Central memory CD4-positive, alpha-beta T cell (primary cell): ENCODE measurements around the gene HCLS1.
A peak's percentile ranks its signal among the peaks of the same experiment; 100 is the strongest.
"Not testable (repeated sequence)": the region's sequence is repeated elsewhere in the genome, so short reads cannot be mapped to it uniquely, and the experiment has no call there.

Experiments
- DNase-seq: peaks from one replicate; pipeline ENCODE4 v3.0.0; 2022

The HCLS1 gene

DNA sequence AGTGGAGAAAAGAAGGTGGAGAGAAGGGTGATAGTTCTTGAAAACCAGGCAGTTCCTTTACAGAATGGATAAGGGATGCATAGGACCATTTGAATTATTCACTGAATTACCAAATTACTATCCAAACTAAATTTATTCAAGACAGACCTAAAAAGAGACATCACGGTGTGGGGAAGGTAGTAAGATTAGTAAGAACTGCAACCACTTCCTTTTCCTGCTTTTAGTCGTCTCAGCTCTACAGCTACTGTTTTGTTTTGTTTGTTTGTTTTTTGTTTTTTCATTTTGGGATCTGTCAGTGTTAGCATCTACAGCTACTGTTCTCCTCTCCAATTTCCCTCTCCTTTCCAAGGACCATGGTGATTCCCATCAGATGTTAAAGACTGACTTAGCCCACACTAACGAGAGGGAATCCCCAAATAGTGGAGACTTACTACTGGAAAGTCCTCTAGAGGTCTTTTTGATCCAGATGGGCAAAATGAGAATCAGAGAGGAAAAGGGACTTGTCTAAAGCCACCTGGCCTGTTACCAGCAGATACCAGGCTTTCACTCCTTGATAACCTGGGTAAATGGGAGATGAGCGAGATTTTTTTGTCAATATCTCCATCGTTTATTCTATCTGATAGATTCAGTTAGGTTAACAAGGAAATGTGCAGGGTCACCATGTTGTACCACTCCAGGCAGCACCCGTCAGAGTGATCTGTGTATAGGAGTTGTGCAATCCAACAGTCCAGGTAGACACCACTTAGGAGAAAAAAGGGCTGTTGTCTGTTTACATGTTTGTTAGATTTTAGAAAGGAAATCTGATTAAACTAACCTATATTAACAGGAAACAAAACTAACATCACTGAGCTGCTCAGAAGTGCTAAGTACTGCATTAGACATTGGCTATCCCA, 6.0 kb downstream of the HCLS1 start:
- DNase-seq = peak; percentile 9

DNA sequence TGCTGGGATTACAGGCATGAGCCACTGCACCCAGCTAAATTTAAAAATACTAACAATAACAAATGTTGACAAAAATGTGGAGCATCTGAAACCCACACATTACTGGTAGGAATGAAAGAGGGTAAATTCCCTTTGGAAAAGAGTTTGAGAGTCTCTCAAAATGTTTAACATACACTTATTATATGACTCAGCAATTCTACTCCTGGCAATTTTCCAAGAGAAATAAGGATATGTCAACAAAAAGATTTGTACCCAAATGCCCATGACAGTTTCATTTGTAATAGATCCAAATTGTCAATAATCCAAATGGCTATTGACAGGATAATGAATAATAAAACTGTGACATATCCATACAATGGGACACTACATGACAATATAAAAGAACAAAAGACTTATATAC, 9.0 kb downstream of the HCLS1 start:
- DNase-seq = no peak

DNA sequence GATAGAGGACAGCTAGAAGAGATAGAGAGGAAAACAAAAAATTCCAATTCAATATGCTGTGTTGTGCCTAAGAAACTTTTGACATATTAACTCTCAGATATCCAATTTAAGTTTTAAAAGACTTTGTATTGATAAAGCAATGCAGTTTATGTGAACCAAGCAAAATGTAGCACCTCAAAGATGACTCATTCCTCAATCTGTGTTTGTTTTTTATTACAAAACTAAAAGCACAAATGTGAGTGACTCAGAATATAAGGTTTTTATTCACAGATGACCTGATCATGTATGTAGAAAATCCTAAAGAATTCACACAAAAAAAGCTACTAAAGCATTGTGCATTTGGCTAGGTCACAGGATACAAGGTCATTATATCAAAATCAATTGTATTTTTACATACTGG, 11.1 kb downstream of the HCLS1 start:
- DNase-seq = no peak

DNA sequence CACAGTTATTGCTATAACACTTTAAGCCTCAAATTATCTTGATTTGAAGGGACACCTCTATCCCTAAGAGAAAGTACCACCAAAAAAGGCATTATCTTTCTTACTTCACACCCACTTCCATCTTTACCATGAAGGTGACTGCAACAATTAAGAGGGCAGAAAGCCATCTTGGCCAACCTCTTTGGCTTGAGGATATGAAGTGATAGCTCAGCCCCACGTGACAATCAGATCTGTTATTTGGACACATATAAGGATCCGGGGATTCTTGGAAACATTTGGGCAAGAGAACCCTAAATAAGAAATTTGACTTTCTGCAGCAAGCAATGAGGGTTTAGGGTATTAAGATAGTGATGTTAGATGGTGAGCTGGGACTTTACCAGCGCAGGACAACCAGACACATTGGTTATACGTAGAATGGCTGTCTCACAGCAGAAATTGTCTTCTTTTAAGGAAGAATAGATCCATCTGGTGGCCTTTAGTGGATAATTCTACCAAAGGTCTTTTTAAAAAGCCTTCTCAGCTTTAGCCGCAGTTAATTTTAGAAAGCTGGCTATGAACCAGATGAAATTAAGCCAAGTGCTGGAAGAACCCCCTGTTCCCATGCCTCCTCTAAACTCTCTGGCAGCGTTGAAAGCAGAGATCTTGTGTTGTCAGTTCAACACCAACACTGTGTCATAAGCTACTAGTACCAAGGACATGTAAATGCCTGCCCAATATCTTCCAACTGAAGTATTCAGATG, 12.3 kb downstream of the HCLS1 start:
- no peak for DNase-seq

DNA sequence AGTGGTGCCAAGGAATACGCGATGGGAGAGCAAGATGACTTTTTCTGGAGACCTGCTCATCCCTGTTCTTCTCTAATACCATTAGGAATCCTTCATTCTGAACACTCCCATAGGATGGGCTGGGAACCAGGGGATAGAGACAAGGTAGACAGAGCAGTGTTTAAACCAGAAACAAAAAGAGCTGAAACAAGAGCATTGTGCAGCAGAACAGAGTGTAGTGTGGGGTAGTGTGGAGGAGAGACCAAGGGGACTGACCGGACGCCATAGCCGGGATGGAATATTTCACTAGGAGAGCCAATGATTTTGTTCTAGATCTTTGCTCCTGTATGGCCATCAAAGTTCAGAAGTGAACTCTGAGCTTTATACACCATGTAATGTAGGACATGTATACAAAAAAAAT, 15.6 kb downstream of the HCLS1 start:
- DNase-seq = no peak

DNA sequence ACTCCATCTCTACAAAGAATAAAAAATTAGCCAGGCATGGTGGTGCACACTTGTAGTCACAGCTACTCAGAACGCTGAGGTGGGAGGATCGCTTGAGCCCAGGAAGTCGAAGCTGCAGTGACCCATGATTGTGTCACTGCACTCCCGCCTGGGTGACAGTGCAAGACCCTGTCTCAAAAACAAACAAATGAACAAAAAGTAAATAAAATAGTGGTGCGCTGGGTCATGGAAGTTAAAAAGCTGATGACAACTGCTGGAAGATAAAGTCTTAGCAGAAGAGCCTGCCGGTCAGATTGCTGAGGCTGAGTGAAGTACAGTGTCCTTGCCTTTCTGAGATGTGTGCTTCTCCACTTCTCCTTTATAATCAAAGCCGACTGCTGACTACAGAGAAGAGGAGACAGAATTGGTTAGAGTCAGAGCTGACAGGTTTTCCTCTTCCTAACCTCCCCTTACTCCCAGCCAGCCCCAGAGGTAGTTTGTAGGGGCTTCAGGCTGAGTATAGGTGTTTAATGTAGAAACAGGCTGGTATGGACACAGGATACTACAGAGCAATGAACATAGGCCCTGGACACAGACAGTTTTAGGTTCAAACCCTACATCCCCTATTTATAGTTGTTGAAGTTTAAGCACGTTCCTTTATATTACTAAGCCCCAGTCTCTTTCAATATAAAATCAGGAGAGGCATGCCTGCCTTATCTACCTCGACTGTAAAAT, 17.9 kb downstream of the HCLS1 start:
- DNase-seq = no peak

DNA sequence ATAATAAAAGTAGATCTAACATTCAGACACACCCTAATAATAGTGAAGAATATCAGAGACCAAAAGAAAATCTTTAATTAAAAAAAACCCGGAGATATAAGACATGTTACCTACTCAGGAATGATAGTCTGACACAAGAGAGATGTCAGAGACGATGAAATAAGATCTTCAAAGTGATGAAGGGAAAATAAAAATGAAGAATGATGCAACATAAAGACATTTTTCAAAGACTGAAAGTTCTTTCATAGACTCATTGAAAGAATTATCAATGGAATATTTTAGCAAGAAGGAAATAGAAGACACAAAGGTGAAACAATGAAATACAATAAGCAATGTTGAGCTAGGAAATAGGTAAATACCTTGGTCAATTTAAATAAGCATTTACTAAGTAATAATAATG, 19.6 kb downstream of the HCLS1 start:
- DNase-seq = no peak

DNA sequence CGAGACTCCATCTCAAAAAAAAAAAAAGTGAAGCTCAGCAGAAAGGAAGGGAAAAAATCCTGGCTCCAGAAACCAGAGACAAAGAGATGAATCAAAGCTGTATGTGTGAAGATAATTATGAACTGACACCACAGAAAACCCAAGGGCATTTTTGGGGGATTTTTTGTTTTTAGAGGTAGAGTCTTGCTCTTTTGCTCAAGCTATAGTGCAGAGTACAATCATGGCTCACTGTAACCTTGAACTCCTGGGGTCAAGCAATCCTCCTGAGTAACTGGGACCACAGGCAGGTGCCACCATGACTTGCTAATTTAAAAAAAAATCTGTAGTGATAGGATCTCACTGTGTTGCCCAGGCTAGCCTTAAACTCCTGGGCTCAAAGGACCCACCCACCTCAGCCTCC, 22.8 kb downstream of the HCLS1 start:
- DNase-seq = no peak

DNA sequence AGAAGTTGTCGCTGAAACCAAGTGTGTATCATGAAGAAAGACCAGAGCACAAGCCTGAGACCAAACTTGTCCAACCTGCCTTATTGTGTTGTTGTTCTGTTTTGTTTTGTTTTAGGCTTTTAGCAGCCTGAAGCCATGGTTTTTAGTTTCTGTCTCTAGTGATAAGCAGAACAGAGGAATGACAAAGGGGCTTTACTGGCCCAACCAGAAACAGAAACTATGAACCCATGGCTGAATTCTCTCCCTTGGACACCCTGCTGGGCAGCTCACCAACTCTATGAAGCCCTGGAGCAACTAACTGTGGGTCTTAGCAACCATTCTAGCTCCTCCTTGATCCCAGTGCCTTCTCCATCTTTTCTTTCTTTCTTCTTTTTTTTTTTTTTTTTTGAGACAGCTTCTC, 30.3 kb downstream of the HCLS1 start:
- DNase-seq = no peak

DNA sequence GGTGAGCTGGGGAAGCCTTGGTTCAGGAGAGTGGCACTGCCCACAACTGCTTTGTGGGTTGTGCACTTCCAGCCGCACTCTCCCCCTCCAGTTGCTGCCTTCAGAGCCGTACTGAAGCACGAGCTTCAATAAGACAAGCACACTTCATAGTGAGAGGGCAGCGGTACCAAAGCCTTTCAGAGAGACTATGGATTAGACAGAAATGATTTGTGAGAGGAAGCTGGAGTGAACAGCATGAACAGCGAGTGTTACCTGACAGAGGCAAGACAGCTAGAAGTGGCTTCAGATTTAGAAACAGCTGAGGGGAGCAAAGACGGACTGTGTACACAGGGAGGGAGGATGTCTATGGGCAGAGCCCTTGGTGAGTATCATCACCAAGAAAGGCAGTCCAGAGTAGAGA, 31.1 kb downstream of the HCLS1 start:
- no peak for DNase-seq

DNA sequence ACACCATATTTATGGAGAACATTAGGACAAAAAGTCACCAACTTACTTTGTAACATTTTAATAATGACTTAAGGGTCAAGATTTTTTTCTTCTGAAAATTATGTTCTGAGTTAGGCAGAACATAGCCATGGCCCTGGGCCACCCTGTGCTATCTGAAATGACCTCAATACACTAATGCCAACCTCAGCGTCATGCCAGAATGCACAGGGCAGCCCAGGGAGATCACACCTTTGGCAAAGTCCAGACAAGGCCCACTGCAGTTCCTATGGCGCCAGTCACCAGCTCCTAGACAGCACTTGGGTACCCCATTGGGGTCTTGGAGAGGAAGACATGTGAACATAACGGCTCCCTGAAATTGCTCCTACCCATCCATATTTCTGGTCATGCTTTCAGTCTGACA, 33.1 kb downstream of the HCLS1 start:
- DNase-seq = no peak

DNA sequence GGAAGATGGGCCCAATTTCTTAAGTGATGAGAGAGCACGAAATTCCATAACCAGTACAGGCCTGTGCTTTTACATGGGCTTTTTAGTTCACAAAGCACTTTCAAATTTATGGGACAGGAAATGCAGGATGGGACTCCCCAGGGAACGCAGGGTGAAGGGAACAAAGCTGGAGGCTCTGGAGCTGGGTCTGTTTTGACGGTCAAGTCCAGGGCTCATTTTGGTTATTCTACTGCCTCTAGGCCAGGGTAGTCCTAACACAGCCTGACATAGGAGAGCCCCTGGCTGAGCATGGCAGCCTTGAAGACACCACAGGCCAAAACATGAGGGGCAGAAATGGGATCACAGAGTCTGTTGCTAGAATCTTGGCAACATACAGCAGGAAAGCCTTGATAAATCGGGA, 33.5 kb downstream of the HCLS1 start:
- no peak for DNase-seq

DNA sequence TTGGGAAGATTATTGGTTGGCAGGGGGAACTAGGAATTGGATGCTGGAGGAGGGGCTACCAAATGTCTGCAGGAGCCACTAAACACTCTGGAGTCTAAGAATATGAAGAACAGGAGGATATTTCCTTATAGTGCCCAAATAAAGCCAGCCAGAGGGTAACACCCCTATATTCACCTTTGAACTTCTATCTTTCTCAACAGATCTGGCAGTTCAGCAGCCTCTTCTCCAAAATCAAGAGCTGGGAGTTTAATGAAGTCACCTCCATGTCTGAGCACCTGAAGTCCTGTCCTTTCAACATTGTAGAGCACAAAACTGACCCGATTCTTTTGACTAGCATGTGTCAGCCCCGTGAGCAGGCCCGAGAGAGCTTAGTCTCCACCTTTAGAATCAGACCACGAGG, 34.2 kb downstream of the HCLS1 start:
- no peak for DNase-seq

DNA sequence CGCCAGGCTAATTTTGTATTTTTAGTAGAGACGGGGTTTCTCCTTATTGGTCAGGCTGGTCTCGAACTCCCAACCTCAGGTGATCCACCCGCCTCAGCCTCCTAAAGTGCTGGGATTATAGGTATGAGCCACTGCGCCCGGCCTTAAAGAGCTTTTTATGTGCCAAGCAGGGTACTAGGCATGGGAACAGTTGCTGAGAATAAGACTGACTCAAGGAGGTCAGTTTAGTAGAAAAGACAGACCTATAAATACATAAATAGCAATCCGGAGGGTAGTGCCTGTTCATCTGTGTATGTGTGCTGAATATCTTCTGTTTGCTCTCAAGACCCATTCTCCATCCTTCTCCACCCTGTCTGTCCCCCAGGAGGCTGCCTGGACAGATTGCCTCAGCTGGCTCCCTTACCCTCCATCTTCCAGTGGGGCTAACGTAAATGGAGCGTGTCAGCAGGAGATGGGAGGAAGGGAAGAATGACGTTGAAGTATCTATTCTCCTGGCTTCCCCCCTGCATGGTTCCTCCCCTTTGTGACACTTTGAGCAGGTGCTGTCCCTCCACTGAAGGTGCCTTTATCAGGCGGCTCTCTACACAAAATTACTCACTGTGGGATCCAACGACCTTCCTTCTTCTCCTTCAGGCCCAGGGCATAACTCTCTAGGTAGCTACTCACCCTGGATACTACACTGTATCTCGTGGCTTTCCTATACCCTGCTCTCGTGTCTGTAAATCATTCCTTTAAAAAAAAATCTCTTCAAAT, 36.4 kb downstream of the HCLS1 start:
- DNase-seq = no peak

DNA sequence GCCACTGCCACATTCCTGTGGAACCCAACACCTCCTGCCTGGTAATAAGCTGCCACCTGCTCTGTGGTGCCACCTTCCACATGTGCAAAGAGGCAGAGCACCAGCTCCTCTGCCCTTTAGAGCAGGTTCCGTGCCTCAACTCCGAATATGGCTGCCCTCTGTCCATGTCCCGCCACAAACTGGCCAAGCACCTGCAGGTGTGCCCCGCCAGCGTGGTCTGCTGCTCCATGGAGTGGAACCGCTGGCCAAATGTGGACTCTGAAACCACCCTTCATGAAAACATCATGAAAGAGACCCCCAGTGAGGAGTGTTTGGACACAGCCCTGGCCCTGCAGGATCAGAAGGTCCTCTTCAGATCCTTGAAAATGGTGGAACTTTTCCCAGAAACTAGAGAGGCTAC, 39.2 kb downstream of the HCLS1 start:
- no peak for DNase-seq

DNA sequence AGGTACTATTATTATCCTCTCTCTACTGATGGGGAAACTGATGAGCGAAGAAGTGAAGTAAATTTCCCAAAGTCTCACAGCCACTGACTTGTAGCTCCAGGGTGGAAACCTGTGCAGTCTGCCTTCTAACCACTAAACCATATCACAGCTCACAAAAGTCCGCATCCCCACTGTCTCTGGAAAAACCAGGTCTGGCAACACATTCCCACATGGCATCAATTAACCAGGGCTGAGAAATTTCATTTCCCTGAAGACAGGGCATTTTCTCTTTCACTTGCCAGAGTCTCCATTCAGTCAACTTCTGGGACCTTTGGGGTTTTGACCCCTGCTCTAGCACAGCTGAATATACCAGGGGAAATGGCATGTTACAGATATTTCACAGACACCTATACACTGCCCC, 41.0 kb downstream of the HCLS1 start:
- no peak for DNase-seq

DNA sequence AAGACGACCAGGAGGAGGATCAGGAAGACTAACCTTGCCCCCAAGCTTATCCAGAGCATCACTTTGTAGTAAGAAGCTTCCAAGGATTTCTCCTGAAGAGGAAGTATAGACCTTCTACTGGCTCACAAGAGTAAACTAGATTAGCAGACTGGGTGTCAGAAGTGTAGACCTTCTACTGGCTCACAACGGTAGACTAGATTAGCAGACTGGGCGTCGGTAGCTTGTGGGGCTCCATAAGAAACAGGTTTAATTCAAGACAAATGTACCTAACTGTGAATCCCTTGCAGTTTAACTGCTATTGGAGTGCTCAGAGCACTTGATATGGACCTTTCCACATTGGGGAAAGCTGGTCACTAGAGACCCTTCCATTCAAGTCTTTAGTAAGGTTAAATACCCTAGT, 54.6 kb downstream of the HCLS1 start:
- DNase-seq = no peak

DNA sequence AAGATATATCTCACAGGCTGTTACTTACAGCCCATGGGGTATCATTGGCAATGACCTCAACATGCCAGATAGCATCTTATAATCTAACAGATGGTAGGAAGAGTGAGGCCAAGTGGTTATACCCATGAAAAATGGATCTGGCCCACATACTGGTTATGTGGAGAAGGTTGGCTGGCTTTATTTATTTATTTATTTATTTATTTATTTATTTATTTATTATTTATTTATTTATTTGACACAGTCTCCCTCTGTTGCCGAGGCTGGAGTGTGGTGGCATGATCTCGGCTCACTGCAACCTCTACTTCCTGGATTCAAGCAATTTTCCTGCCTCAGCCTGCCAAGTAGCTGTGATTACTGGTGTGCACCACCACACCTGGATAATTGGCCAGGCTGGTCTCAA, 55.9 kb downstream of the HCLS1 start:
- no peak for DNase-seq

DNA sequence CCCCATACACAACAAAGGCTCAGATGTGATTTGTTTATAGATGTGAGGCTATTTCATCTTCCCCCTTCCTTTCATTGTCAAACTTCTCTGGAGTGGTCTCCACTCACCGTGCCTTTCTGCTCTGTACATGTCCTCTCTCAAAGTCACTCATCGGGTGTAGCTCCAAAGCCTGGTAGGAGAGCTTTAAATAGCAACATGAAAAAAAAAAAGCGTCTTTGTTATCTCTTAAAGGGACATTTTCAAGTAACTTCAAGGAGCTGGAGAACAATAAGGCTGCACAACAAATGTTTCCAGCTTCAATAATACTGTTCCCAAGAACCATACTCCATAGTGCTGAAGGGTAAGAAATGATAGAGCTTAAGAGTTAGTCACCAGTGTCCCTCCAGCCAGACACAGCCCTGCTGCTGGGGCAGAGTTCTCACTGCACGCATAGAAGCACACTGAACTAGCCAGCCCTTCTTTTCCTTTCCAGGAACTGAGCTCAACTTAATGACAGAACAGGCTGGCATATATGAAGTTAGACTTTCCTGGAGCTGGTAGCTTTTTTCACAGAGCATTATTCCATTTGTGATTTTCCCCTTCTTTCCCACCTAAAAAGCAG, 59.4 kb downstream of the HCLS1 start:
- no peak for DNase-seq

DNA sequence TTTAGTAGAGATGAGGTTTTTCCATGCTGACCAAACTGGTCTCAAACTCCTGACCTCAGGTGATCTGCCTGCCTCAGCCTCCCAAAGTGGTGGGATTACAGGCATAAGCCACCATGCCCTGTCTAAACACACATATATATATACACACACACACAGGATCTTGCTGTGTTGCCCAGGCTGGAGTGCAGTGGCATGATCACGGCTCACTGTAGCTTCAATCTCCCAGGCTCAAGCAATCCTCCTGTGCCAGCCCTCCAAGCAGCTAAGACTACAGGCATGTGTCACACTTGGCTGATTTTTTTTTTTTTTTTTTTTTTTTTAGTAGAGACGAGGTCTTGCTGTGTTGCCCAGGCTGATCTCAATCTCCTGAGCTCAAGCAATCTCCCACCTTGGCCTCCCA, 60.8 kb downstream of the HCLS1 start:
- not testable (repeated sequence) for DNase-seq

DNA sequence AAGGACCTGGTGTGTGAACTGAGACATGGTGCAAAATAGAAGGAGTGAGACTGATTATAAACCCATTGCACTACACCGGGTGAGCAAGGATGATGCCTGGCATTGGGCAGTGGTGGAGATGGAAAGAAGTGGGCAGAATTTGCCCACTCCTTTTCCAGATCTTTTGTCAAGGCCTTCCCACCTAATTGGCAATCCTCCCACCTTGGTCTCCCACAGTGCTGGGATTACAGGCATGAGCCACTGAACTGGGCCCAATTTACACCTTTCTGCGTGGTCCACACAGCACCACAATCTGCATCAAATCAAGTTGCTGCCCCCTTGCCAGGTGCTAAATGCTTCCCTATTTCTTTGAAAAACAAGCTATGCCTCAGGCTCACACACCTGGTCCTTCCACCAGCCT, 62.1 kb downstream of the HCLS1 start:
- DNase-seq = no peak

DNA sequence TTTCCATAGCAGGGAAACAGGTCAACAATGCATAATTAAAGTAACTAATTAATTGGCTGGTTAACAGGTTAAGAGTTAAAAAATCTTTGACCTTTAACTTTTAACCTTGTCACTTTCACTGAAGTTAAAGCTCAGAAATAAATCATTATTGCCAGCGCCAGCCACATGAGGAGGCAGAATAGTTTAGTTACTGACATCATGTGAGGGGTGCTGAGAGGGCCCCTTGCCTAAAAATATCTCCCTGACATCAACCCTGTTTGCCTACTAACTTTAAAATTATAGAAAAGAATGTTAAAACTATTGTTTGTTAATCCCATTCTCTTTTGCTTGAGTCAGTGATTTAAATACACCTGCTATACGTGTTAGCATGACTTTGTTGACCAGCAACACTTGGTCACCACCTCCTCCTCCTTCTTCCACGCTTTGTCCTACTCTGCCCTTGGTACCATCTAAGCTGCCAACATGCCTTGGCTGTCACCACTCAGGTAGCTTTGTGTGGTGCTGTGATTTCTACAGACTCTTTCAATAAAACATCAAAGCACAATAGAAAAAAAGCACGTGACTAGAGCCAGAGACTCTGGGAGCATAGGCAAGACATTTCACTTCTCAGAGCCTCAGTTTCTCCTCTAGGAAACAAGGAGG, 64.8 kb downstream of the HCLS1 start:
- no peak for DNase-seq
